GOT3 (cell line): ENCODE results near the gene OR6T1.

Experiments
- DNase-seq: peaks from one replicate; lab custom pipeline; 2025; ENCODE audit warnings: mixed read lengths; lab: John Stamatoyannopoulos, UW

Gene OR6T1

GRCh38 chr11:123943738-123944137, at the start of gene OR6T1:
Gene OR6T1, minus strand, starts transcription at chr11:123943838. Its CDS starts 0 bp downstream, at chr11:123943838.
- no peak for DNase-seq

- DNase-seq = no peak
Observed at GRCh38 chr11:123979311-123979710, 35.7 kb upstream of the OR6T1 start.

- DNase-seq = no peak
Observed at GRCh38 chr11:123977731-123978347, 34.2 kb upstream of the OR6T1 start, which contains the start of gene OR10S1. Gene OR10S1, minus strand, starts transcription at chr11:123977781. Its CDS starts 117 bp downstream, at chr11:123977664.

- DNase-seq = no peak
Observed at GRCh38 chr11:123976770-123977560, 33.3 kb upstream of the OR6T1 start.

- DNase-seq = no peak
Observed at GRCh38 chr11:123973816-123974215, 30.2 kb upstream of the OR6T1 start.

DNA sequence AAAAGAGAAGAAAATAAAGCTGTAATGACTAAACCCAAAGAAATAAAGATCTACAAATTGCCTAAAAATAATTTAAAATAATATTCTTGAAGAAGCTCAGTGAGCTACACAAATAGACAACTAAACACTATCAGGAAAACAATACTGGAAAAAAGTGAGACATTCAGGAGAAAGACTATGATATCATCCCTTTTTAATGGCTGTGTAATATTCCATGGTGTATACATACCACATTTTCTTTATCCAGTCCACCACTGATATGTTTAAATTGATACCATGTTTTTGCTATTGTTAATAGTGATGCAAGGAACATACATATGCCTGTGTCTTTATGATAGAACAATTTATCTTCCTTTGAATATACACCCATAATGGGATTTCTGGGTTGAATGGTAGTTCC, 13.1 kb upstream of the OR6T1 start:
- no peak for DNase-seq

- DNase-seq = no peak
Observed at GRCh38 chr11:123945132-123945531, 1.5 kb upstream of the OR6T1 start.

GRCh38 chr11:123942413-123942812, 1.2 kb downstream of the OR6T1 start:
- no peak for DNase-seq

DNA sequence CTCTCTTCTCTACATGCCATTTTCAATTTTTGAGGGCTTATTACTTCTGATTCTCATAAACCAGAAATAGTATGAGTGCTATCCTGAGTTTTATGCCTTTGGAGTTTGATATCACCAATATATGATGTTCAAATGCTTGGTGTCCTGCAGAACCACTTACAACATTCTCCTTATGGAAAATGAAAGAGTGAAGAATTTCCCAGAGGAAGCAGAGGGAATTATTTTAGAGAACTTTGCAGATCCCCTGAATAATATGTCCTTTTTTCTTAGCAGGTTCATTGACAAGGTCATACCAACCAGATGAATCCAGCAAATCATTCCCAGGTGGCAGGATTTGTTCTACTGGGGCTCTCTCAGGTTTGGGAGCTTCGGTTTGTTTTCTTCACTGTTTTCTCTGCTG, 4.3 kb downstream of the OR6T1 start, which contains the start of gene OR4D5:
Gene OR4D5, plus strand, starts transcription at position 301 of the 400 bp plus-strand sequence. Its CDS starts 0 bp downstream, at position 301.
- no peak for DNase-seq

DNA sequence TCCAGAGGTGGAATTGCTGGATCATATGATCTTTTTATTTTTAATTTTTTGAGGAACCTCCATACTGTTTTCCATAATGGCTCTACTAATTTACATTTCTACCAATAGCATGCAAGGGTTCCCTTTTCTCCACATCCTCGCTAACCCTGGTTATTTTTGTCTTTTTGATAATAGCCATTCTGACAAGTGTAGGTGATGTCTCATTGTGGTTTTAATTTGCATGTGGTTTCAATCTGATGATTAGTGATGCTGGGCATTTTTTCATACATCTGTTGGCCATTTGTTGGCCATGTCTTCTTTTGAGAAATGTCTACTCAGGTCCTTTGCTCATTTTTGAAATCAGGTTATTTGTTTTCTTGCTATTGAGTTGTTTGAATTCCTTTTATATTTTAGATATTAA, 19.6 kb downstream of the OR6T1 start:
- DNase-seq = no peak

DNA sequence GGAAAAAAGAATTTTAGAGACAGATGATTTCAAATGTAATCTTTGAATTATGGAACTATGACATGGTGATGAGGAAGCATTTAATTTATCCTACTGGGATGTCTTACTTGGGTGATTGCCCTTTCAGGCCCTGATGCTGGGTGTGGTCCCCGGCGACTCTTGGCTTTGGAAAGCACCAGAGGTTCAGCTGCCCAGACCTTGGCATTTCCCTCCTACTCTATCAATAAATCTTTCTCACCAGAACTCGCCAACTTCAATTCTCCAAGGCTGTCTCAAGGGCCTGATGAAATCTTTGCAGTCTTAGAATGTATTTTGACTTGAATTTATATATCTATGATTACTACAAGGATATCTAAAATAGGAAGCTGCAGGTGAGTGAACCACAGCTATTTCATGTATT, 22.7 kb downstream of the OR6T1 start:
- no peak for DNase-seq

GRCh38 chr11:123905826-123906225, 37.8 kb downstream of the OR6T1 start:
- DNase-seq = no peak

- no peak for DNase-seq
Observed at GRCh38 chr11:123904932-123905331, 38.7 kb downstream of the OR6T1 start.

DNA sequence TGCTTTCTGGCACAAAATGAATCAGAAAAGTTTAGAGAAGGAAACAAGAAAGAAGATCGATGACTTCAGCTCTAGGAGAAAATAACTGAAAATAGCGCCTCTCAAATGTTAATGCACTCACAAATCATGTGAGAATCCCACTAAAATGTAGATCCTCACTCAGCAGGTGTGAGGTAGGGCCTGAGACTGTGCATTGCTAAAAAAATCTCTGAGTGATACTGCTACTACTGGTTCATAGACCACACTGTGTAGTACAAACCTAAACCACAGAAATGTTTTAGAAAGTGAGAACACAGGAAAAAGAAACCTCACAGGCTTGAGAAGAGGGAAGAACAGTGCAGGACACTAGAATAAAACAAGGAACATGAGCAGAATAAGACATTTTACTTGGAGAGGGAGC, 39.7 kb downstream of the OR6T1 start:
- no peak for DNase-seq

DNA sequence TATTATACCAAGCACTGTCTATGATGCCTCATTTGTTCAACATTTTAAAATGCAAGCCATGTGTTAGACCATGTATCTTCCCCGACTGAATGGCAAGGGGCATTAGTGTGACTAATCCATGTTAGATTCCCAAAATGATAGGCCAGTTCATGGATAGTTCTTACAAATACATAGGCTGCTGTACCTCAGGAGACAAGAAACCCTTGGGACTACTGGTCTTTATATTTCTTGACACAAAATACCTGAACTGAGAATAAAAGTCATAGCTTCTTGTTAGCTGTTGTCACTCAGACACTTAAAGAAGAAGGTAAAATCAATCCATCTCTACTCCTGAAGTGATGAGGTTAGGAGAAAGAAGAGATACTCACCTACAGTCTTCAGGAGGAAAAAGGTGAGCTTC, 41.8 kb downstream of the OR6T1 start, which contains the start of gene OR8D4:
Gene OR8D4, plus strand, starts transcription at position 301 of the 400 bp plus-strand sequence. CDS start 4,265 bp downstream, outside the sequence.
- DNase-seq = no peak

DNA sequence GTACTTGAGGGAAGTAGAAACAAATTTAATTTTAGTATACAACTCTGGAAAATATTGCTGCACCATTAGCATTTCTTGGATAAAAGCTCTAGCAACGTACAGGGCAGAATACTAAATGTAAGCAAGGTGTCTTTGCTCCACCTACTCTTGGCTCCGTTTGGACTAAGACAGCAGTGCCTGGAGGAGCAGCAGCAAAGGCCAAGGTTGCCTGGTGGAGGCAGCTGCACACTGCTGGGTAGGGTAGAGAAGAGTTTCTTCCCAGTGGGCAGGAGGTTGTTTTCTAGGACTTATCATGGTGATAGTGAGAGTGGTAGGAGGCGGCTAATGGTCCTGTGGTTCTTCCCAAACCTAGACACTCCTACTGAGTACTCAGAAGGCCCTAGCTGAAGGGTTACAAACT, 43.8 kb downstream of the OR6T1 start:
- no peak for DNase-seq
